ENCODE measurements around the gene ACTN4. TPM values are rescaled to one million over a fixed set of nuclear protein-coding genes. Genes with fewer than 3 reads are reported as not detected.
A peak's percentile ranks its signal among the peaks of the same experiment; 100 is the strongest.

The ACTN4 gene
- total RNA-seq, 1 donor from 2014 or later, result 145 TPM

DNA sequence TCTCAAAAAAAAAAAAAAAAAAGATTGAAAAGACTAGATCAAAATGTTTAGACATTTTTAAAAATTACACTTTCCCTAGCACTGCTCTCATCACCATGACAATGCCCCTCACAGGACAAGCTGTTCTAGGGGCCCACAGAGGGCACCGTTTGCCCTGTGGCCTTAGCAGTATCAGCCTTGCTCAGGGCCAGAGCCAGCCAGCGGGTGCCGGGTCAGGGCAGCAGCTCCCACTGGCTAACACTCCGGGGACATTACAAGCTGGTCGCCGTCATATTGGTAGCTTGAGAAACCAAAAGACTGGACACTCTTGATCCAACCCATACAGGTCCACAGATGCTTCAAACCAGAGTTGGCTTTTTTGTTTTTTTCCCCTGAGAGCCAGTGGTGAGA, 78.8 kb downstream of the ACTN4 start:
- intact Hi-C loops (cut with DNase I), result no loop called here
- DNase-seq (ENCODE audit: missing footprints) (no peak), ATAC-seq (no peak)

DNA sequence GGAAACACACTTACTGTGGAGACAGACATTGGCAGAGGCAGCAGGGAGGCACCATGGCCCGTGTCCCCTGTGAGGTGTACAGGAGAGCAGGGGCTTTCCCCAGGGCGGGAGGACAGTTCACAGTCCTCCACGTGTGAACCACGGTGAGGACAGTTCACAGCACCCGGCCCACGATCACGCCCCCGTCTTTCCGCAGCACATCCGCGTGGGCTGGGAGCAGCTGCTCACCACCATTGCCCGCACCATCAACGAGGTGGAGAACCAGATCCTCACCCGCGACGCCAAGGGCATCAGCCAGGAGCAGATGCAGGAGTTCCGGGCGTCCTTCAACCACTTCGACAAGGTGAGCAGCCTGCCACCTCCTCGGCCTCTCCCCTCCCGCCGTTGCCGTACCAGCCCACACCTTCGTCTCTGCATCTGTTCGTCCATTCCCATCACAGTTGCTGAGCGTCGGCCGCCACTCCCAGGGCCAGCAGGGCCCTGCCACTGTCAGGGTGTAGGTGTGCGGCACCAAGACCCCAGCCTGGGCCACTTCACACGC, 79.4 kb downstream of the ACTN4 start:
- DNase-seq (ENCODE audit: missing footprints) (no peak), ATAC-seq (no peak)
- intact Hi-C loops (cut with DNase I), result no loop called here

DNA sequence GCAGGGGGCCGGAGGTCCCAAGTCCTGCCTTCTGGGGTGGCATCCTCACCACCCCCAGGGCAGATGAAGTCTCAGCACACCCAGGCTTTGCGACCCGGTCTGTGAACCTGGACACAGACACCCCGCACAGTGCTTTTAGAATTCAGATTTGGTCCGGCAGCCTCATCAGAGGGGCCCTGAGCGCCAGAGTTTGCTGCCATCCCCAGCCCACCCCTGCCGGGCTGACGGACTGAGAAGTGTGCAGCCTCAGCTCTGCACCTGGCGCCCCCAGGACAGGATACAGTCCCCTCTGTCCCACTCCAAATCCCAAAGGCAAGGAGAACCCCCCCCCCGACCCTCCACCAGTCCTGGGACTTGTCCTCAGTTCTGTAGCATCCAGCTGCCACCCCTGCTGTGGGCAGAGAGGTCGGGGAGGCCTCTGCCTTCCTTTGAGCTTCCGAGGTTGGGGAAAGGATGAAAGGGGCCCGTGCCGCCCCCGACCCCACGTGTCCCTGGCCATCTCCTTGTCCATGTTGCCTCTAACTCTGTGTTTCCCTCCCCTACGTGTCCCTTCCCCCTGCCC, 79.9 kb downstream of the ACTN4 start:
- ATAC-seq (no peak), DNase-seq (ENCODE audit: missing footprints) (no peak)
- intact Hi-C loops (cut with DNase I), result no loop called here

DNA sequence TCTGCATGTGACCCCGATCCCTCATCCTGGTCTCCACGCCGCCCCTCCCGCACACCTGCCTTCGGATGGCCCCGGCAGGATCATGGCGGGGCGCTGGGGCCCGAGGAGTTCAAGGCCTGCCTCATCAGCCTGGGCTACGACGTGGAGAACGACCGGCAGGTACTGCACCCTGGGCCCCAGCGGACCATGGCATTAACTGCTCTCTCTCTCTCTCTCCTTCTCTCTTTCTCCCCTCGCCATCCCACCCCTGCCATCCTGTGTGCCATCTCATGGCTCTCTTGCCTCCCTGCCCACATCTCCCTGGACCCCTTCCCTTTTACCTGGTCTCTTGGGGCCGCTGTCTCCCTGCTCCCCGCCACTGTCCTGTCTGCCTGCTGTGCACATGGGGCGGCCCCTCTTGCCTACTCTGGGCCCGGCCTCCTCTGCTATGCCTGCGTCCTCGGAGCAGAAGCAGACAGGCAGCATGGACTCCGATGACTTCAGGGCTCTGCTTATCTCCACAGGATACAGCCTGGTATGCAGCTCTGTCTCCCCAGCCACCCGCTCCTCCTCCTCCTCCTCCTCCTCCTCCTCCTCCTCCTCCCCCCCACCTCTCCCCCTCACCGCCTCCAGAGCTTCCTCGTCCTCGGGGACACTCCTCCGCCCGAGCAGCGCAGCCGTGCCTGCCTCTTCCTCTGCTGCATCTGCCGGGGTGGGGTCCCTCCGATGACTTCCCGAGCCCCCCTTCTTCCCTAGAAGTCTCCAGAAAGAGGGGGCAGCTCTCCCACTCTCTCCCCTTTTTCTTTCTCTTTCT, 80.6 kb downstream of the ACTN4 start:
- intact Hi-C loops (cut with DNase I), result no loop called here
- DNase-seq (ENCODE audit: missing footprints), result no peak
- ATAC-seq, result peak; percentile 20

DNA sequence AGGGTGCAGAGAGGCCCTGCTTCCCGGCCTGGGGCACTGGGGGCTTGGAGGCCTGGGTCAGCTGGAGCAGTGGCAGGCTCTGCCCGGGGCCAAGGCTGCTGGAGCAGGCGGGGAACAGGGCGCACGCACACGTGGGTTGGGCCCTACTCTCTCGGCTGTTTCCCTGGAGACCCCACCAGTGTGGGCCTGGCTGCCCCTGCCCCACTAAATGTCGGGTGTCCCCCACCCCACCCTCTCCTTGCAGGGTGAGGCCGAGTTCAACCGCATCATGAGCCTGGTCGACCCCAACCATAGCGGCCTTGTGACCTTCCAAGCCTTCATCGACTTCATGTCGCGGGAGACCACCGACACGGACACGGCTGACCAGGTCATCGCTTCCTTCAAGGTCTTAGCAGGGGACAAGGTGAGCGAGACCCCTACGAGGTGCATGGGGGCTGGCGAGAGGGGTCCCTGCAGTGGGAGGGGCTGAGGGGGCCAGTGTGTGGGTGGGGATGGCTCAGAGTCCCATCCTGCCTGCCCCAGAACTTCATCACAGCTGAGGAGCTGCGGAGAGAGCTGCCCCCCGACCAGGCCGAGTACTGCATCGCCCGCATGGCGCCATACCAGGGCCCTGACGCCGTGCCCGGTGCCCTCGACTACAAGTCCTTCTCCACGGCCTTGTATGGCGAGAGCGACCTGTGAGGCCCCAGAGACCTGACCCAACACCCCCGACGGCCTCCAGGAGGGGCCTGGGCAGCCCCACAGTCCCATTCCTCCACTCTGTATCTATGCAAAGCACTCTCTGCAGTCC, 81.5 kb downstream of the ACTN4 start:
- peak; percentile 46 for DNase-seq (ENCODE audit: missing footprints)
- intact Hi-C loops (cut with DNase I), result no loop called here
- ATAC-seq, result no peak

DNA sequence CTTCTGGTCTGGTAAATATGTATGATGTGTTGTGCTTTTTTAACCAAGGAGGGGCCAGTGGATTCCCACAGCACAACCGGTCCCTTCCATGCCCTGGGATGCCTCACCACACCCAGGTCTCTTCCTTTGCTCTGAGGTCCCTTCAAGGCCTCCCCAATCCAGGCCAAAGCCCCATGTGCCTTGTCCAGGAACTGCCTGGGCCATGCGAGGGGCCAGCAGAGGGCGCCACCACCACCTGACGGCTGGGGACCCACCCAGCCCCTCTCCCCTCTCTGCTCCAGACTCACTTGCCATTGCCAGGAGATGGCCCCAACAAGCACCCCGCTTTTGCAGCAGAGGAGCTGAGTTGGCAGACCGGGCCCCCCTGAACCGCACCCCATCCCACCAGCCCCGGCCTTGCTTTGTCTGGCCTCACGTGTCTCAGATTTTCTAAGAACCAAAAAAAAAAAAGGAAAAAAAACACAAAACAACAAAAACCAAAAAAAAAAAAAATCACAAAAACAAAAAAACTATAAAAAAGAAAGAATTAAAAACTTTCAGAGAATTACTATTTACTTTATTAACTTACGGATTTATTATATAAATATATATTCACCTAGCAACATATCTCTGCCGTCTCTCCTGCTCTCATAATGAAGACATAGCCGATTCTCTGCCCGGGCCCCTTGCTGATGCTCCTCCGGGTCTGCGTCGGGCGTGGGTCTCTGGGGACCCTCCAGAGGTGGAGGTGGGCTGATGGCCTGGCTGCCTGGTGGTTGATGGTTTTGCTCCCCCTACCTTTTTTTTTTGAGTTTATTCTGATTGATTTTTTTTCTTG, 82.4 kb downstream of the ACTN4 start:
- ATAC-seq (peak; percentile 58), DNase-seq (ENCODE audit: missing footprints) (peak; percentile 80)
- intact Hi-C loops (cut with DNase I), result loop anchor here (5.0 kb wide), 1 partner anchor 102 kb away; the partner anchor contains the start of gene ECH1

DNA sequence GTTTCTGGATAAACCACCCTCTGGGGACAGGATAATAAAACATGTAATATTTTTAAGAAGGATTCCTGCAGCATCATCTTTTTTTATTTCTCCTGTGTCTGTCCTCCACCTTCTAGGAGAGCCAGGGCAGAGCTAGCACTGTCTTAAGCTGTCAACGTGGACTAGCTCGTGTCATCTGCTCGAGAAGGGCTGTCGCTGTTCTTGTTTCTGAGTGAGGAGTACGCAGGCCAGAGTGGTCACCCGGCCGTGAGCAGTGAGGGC, 83.0 kb downstream of the ACTN4 start:
- ATAC-seq (no peak), DNase-seq (ENCODE audit: missing footprints) (no peak)
- intact Hi-C loops (cut with DNase I), result loop anchor here (5.0 kb wide), 1 partner anchor 102 kb away; the partner anchor contains the start of gene ECH1

DNA sequence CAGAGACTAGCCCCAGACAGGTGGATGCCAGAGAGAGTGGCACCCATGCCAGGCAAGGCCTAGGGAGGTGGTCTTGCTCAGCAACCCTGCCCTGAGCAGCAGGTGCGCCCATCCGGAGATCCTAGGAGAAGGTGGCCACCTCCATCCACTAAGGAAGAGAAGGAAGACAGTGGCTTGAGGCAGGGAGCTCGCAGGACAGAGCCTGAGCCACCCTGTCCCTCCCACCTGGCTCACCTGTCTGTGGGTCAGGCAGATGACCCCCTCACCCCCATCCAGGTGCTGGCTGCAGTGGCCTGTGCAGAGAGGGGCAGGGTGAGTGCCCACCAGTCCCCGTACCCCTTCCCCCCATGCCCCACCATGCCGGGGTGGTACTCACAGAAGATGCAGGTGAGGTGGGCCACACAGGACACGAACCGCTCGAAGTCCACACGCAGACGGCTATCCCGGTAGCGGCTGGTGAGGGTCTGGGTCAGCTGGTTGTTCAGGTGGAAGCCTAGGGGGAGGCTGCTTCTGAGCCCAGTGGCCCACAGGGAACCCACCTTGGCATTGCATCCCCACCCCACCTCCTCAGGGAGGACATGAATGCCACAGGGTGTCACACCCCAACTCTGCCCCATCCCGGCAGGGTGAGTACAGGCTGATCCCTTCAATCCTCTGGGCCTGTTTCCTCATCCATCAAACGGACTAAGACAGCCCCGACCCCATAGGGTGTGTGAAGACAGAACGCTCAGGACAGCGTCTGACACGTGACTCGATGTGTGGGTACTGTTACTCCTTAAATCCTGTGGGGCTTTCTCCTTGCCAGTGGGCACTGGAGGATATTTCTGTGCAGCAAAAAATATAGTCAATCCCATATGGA, 83.5 kb downstream of the ACTN4 start:
- no peak for ATAC-seq
- peak; percentile 56 for DNase-seq (ENCODE audit: missing footprints)
- intact Hi-C loops (cut with DNase I), result loop anchor here (5.0 kb wide), 1 partner anchor 101 kb away; the partner anchor contains the start of gene ECH1

DNA sequence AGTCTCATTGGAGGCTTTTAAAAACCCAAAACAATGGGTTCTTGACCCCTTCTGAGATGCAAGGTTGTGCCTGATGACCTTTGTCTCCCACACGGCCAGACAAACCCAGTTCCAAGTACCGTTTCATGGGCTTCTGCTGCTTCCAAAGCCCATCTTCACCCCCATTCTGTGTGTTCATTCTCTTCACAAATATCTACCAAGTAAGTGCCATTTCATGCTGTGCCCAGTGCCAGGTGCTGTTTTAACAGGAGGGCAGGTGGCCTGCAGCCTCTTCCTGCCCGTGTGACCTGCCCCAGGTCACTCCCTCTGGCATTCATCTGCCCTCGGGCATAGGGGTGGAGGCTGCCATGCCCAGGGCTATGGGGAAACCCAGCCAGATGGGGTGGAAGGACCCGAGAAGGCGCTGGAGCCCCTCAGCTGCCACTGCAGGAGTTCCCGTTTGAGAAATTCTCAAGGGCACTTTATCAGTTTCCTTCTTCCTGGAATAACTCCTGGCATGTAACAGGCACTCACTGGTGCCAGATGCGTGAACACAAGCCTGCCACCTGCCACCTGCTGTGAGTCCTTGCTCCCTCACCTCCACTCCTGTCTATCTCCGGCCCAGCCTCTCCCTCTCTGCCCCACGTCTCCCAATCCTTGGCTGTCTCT, 84.3 kb downstream of the ACTN4 start:
- ATAC-seq, result no peak
- DNase-seq (ENCODE audit: missing footprints), result peak; percentile 57
- intact Hi-C loops (cut with DNase I), result loop anchor here (2.0 to 5.0 kb wide), 2 partner anchors 37 to 101 kb away; partner anchors contain the start of gene ECH1

DNA sequence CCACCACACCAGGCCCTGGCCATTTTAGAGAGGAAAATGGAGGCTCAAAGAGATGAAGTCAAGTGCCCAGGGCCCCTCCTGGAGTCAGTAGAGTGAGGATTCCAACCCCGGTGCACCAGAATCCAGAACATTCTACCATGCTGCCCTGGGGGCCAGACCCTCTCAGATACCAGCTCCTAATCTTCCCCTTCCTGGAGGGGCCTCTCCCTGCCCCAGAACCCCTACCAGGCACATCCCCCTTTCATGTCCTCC, 85.7 kb downstream of the ACTN4 start:
- DNase-seq (ENCODE audit: missing footprints) (no peak), ATAC-seq (no peak)
- intact Hi-C loops (cut with DNase I), result loop anchor here (2.0 to 5.0 kb wide), 2 partner anchors 36 to 99 kb away; partner anchors contain the start of gene ECH1

DNA sequence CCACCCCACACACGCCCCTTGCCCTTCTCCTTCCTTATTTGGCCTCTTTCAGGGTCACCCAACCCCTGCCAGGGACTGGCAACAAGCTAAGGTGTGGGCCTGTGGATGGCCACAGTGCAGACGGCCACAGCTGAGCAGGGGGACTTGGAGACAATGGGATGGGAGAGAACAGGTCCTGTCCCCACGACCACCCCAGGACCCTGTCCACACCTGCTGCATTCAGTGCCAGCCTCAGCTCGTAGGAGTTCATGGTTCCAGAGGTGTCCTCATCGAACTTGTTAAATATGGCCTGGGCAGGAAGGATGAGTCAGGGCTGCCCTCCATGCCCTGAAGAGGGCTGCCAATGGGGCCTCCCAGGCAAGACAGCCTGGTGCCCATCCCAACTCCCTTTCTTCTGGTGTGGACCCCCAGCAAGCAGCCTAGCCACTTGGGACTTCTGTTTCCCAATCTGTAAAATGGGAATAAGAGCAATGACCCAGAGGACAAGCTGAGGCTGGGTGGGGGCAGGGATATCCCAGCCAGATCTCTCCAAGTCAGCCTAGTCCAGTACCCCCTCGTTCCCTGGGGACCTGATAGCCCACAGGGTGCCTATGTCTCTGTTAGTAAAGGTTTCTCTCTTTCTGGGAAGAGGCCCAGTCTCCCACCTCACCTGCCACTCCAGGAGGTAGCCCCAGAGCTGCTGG, 86.2 kb downstream of the ACTN4 start:
- DNase-seq (ENCODE audit: missing footprints), result peak; percentile 49
- no peak for ATAC-seq
- intact Hi-C loops (cut with DNase I), result loop anchor here (2.0 to 5.0 kb wide), 2 partner anchors 35 to 99 kb away; partner anchors contain the start of gene ECH1

DNA sequence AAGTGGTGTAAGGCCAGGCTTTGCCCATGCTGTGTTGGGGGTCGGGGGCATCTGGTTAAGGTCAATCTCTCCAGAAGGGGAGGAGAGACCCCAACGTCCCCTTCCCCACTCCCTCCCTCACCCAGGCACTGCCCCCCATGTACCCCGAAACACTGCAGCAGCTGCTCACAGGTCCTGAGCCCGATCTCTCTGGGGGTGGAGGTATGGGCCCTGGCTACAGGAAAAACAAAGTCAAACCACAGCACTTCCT, 86.7 kb downstream of the ACTN4 start:
- intact Hi-C loops (cut with DNase I), result loop anchor here (5.0 kb wide), 1 partner anchor 98 kb away; the partner anchor contains the start of gene ECH1
- no peak for ATAC-seq
- peak; percentile 13 for DNase-seq (ENCODE audit: missing footprints)

DNA sequence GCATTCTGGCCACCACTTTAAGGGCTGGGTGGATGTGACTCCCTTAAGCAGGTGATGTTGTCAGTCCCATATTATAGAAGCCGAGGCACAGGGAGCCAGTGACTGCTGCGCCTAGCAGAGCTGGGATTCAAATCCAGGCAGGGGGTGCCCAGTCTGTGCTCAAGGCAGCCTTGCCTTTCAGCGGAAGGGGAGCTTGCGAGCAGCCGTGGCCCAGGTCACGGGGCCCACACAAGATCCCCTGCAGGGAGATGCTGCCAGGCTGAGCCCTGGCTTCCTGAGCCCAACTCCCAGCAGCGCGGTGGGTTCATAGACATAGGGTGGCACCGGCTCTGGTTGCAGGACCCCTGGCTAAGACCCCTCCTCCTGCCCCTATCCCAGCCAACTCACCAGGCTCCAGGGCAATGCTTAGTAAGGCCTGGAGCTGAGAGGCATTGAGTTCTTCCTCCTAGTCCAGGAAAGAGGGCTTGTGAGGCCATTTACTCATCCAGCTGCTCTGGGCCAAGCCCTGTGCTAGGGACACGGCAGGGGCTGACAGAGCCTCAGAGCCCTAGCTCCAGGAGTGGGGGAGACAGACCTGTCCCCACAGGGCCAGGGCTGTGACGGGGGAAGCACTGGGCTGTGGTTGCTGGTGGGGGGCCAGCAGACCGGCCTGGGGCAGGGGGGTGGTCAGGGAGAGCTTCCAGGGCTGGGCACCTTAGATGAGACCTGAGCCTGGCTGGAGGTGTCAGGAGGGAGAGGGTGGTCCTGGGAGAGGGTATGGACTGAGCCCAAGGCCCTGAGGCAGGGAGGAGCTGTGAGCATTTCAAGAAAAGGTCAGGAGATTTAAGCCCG, 87.2 kb downstream of the ACTN4 start:
- intact Hi-C loops (cut with DNase I), result loop anchor here (5.0 kb wide), 1 partner anchor 98 kb away; the partner anchor contains the start of gene ECH1
- ATAC-seq, result no peak

DNA sequence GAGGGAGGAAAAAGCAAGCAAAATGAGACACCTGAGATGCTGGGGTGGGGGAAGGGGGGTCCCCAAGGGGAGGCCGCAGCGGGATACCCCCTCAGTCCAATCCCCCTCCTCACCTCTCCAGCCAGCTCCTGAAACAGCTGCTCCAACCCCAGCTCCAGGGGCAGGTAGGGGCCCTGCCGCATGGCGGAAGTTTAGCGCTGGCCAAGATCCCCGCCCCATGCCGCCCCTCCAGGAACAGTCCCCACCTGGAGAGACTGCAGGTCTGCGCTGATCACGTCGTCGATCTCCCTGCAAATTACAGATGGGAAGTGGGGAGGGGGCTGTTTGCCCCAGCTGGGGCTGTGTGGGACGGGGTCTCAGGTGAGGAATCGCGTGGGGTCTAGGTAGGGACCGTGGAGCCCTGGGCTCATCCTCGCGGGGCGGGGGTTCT, 87.8 kb downstream of the ACTN4 start:
- DNase-seq (ENCODE audit: missing footprints), result peak; percentile 8
- no peak for ATAC-seq
- intact Hi-C loops (cut with DNase I), result no loop called here

More for the DNA sequence above, 87.2 kb downstream of the ACTN4 start:
- DNase-seq (ENCODE audit: missing footprints), result peak; percentile 53

DNA sequence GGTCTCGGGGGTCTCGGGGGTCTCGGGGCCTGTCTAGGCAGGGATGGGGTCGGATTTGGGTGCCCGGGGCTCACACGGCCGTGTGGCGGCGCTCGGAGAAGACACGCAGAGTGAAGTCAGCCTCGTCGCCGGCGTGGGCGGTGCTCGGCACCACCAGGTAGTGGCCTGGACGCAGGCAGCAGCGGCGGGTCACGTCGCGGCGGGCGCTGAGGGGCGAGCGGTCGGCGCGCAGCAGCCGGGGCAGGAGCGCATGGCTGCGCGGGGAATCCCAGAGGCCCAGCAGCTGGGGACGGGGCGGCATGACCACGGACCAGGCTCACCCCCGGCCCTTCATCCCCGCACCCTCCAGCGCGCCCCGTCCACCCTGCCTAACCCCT, 88.6 kb downstream of the ACTN4 start:
- intact Hi-C loops (cut with DNase I), result no loop called here
- DNase-seq (ENCODE audit: missing footprints), result peak; percentile 75
- no peak for ATAC-seq

Measured in Right ventricle myocardium inferior (tissue), 1 donor.